ENCODE results near the gene KRTAP10-3.

- TF ChIP-seq SALL2 (CRISPR knock-in tag; IDR thresholded peaks at IDR 0.05) (no peak), HOXA7 (CRISPR knock-in tag; IDR thresholded peaks at IDR 0.05) (no peak), KLF6 (CRISPR knock-in tag; IDR thresholded peaks at IDR 0.05) (no peak), HOXA3 (CRISPR knock-in tag; IDR thresholded peaks at IDR 0.05) (no peak), REST (IDR thresholded peaks at IDR 0.05; ENCODE audit: borderline replicate concordance in 1 of 2, low read depth in 1 of 2, low read length in 2 of 2) (no peak), IRF2 (CRISPR knock-in tag; IDR thresholded peaks at IDR 0.05) (no peak), ZNF660 (CRISPR knock-in tag; IDR thresholded peaks at IDR 0.05; ENCODE audit: borderline replicate concordance, low read depth) (no peak), ZHX1 (CRISPR knock-in tag; IDR thresholded peaks at IDR 0.05; ENCODE audit: low read depth) (no peak), YEATS2 (CRISPR knock-in tag; IDR thresholded peaks at IDR 0.05; ENCODE audit: borderline replicate concordance) (no peak), ZFP1 (CRISPR knock-in tag; IDR thresholded peaks at IDR 0.05) (no peak; the same call in 1 of the 2 replicates)
- TF ChIP-seq, protein P1, sequence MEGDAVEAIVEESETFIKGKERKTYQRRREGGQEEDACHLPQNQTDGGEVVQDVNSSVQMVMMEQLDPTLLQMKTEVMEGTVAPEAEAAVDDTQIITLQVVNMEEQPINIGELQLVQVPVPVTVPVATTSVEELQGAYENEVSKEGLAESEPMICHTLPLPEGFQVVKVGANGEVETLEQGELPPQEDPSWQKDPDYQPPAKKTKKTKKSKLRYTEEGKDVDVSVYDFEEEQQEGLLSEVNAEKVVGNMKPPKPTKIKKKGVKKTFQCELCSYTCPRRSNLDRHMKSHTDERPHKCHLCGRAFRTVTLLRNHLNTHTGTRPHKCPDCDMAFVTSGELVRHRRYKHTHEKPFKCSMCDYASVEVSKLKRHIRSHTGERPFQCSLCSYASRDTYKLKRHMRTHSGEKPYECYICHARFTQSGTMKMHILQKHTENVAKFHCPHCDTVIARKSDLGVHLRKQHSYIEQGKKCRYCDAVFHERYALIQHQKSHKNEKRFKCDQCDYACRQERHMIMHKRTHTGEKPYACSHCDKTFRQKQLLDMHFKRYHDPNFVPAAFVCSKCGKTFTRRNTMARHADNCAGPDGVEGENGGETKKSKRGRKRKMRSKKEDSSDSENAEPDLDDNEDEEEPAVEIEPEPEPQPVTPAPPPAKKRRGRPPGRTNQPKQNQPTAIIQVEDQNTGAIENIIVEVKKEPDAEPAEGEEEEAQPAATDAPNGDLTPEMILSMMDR (CRISPR knock-in tag; IDR thresholded peaks at IDR 0.05), result no peak
- TF ChIP-seq, protein P2, sequence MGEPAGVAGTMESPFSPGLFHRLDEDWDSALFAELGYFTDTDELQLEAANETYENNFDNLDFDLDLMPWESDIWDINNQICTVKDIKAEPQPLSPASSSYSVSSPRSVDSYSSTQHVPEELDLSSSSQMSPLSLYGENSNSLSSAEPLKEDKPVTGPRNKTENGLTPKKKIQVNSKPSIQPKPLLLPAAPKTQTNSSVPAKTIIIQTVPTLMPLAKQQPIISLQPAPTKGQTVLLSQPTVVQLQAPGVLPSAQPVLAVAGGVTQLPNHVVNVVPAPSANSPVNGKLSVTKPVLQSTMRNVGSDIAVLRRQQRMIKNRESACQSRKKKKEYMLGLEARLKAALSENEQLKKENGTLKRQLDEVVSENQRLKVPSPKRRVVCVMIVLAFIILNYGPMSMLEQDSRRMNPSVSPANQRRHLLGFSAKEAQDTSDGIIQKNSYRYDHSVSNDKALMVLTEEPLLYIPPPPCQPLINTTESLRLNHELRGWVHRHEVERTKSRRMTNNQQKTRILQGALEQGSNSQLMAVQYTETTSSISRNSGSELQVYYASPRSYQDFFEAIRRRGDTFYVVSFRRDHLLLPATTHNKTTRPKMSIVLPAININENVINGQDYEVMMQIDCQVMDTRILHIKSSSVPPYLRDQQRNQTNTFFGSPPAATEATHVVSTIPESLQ (CRISPR knock-in tag; conservative IDR thresholded peaks at IDR 0.05), result no peak
These were observed 22.6 kb upstream of the KRTAP10-3 start for GRCh38 chr21:44581158-44581557.
